ENCODE results near the gene DIAPH2.

Gene DIAPH2

DNA sequence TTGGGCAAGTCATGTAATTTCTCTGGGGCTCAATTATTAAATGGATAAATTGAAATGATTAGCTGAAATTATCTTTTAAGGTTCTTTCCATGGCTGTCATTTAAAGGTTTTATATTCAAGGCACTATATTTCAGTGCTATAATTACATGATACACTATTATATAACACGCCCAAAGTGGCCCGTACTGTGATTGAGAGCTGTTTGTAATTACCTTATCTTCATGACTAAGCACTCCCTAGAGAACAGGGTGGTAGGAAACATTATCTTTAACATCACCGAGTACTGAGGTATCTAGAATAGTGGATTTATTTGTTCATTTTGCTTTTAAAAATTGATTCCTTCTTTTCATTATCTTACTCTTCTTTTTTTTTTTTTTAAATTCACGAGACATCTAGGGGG lies 79.0 kb downstream of the DIAPH2 start:
- DNase-seq (ENCODE audit: low read depth): no peak
- no peak for TF ChIP-seq CTCF (IDR thresholded peaks at IDR 0.05; ENCODE audit: control insufficient read depth, insufficient read depth, low read depth, low read length, missing control alignments)
- H3K4me3 ChIP-seq (ENCODE audit: control insufficient read depth, low read depth, low read length): no peak overlapping the region

DNA sequence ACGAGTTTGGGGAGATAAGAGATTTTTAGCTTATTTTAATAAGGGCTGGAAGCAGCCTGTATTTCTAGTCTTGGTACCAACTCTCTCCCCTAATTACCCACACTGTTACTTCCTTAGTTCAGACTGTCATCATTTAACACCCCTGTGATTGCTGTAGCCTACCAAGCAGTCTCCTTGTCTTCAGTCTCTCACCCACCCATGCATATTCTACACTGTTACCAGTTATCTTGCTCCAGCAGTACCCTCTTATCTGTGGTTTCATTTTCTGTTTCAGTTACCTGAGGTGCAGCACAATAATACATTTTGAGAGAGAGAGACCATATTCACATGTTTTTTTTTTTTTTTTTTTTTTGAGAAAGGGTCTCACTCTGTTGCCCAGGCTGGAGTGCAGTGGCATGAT lies 80.2 kb downstream of the DIAPH2 start:
- DNase-seq (ENCODE audit: low read depth): no peak
- H3K4me3 ChIP-seq (ENCODE audit: control insufficient read depth, low read depth, low read length): no peak overlapping the region
- TF ChIP-seq CTCF (IDR thresholded peaks at IDR 0.05; ENCODE audit: control insufficient read depth, insufficient read depth, low read depth, low read length, missing control alignments): no peak

- TF ChIP-seq CTCF (IDR thresholded peaks at IDR 0.05; ENCODE audit: control insufficient read depth, insufficient read depth, low read depth, low read length, missing control alignments): peak; percentile 44
- no peak overlapping the region for H3K4me3 ChIP-seq (ENCODE audit: control insufficient read depth, low read depth, low read length)
- DNase-seq (ENCODE audit: low read depth): no peak
These were observed 85.7 kb downstream of the DIAPH2 start for GRCh38 chrX:96770315-96770714.

DNA sequence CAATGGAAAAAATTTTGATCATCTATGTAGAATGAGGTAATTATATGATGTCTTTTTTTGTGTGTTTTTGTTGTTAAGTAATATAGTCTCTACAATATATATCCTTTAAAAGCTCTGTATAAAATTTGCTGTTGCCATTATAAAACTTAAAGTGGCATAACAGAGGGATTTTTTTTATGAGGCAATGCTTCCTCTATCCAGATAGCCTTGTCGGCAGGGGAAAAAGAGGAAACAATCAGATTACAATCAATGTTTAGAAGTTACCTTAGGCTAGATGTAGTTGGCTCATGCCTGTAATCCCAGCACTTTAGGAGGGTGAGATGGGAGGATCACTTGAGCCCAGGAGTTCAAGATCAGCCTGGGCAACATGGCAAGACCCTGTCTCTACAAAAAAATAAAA lies 86.8 kb downstream of the DIAPH2 start:
- H3K4me3 ChIP-seq (ENCODE audit: control insufficient read depth, low read depth, low read length): no peak overlapping the region
- DNase-seq (ENCODE audit: low read depth): no peak
- no peak for TF ChIP-seq CTCF (IDR thresholded peaks at IDR 0.05; ENCODE audit: control insufficient read depth, insufficient read depth, low read depth, low read length, missing control alignments)

DNA sequence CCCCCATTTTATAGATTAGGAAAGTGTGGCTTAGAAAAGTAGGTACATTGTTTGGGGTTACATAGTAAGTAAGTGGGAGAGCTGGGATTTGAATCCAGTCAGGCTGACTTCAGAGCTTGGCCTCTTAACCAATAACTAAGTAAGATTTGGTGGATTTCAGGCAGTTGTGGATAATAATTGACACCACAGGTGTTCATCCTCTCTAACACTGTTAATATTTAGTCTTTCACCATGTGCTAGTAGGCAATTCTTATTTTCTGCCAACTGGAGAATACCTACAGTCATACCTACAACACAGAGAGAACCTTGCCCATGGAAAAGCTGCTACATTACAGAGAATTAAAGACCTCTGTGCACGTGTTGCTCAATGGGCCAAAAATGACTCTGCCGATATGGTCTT lies 89.5 kb downstream of the DIAPH2 start:
- DNase-seq (ENCODE audit: low read depth): no peak
- H3K4me3 ChIP-seq (ENCODE audit: control insufficient read depth, low read depth, low read length): no peak overlapping the region
- TF ChIP-seq CTCF (IDR thresholded peaks at IDR 0.05; ENCODE audit: control insufficient read depth, insufficient read depth, low read depth, low read length, missing control alignments): no peak

- H3K4me3 ChIP-seq (ENCODE audit: control insufficient read depth, low read depth, low read length): no peak overlapping the region
- TF ChIP-seq CTCF (IDR thresholded peaks at IDR 0.05; ENCODE audit: control insufficient read depth, insufficient read depth, low read depth, low read length, missing control alignments): no peak
- no peak for DNase-seq (ENCODE audit: low read depth)
These were observed 92.3 kb downstream of the DIAPH2 start for GRCh38 chrX:96776966-96777365.

- H3K4me3 ChIP-seq (ENCODE audit: control insufficient read depth, low read depth, low read length): no peak overlapping the region
- DNase-seq (ENCODE audit: low read depth): peak; percentile 14
- no peak for TF ChIP-seq CTCF (IDR thresholded peaks at IDR 0.05; ENCODE audit: control insufficient read depth, insufficient read depth, low read depth, low read length, missing control alignments)
These were observed 106.9 kb downstream of the DIAPH2 start for GRCh38 chrX:96791559-96791958.
